Cardiac fibroblast (primary cell): ENCODE data around the gene RIPOR3.

ENCODE experiments used
- DNase-seq, 2 donors: peaks; one replicate each; pipeline versions ENCODE4 v3.0.0 to v3.0.0-alpha.2; 2010; ENCODE audit warnings: low read depth in 2 of 2
- H3K4me3 ChIP-seq, 2 donors: replicated peaks in 1 of 2; 1 replicate in 1 of 2; 2 replicates in 1 of 2; pipeline ENCODE4 v1.5.1; 2011; ENCODE audit warnings: low read depth in 2 of 2, low read length in 2 of 2, mild to moderate bottlenecking in 2 of 2, moderate library complexity in 1 of 2
- CTCF ChIP-seq: IDR thresholded peaks from one replicate; pipeline ENCODE4 v1.5.1; 2011; ENCODE audit warnings: low read depth, mild to moderate bottlenecking, low read length, inconsistent platforms

The RIPOR3 gene

GRCh38 chr20:50663095-50663821 is 28.1 kb downstream of the RIPOR3 start:
- H3K4me3 ChIP-seq: no peak overlapping the region
- no peak for TF ChIP-seq CTCF
- DNase-seq: no peak

GRCh38 chr20:50659975-50660670 is 31.2 kb downstream of the RIPOR3 start:
- no peak for DNase-seq
- TF ChIP-seq CTCF: no peak
- no peak overlapping the region for H3K4me3 ChIP-seq

GRCh38 chr20:50658804-50659380 is 32.5 kb downstream of the RIPOR3 start:
- DNase-seq: peak in 1 of 2 donors; percentile 69
- TF ChIP-seq CTCF: no peak
- H3K4me3 ChIP-seq: no peak overlapping the region

- no peak for TF ChIP-seq CTCF
- peak; percentile 86 to 96 for DNase-seq
These were observed 35.9 kb downstream of the RIPOR3 start for GRCh38 chr20:50655311-50655880.

GRCh38 chr20:50654904-50655303 is 36.4 kb downstream of the RIPOR3 start:
- peak; percentile 37 to 78 for DNase-seq
- H3K4me3 ChIP-seq: no peak overlapping the region
- TF ChIP-seq CTCF: no peak

More at GRCh38 chr20:50655311-50655880, 35.9 kb downstream of the RIPOR3 start:
- H3K4me3 ChIP-seq: peak overlapping the region in 1 of 2 donors; percentile 6

GRCh38 chr20:50652702-50653294 is 38.5 kb downstream of the RIPOR3 start:
- DNase-seq: peak in 1 of 2 donors; percentile 85
- H3K4me3 ChIP-seq: no peak overlapping the region
- no peak for TF ChIP-seq CTCF
